Stimulated activated naive CD8-positive, alpha-beta T cell treated with anti-CD3 and anti-CD28 coated beads, Interleukin-15, Interleukin-2, amounts not matched to agents 100 U/mL and 50 U/mL, for 24 hours (primary cell): ENCODE results near the gene LSG1.

Experiments used
- ATAC-seq: fragments of 150-1000 bp; cut with Tn5 transposase; one replicate; pipeline ENCODE4 v1.10.0; 2021
- DNase-seq: peaks from one replicate; pipeline ENCODE4 v3.0.0; 2021

LSG1 gene

DNA sequence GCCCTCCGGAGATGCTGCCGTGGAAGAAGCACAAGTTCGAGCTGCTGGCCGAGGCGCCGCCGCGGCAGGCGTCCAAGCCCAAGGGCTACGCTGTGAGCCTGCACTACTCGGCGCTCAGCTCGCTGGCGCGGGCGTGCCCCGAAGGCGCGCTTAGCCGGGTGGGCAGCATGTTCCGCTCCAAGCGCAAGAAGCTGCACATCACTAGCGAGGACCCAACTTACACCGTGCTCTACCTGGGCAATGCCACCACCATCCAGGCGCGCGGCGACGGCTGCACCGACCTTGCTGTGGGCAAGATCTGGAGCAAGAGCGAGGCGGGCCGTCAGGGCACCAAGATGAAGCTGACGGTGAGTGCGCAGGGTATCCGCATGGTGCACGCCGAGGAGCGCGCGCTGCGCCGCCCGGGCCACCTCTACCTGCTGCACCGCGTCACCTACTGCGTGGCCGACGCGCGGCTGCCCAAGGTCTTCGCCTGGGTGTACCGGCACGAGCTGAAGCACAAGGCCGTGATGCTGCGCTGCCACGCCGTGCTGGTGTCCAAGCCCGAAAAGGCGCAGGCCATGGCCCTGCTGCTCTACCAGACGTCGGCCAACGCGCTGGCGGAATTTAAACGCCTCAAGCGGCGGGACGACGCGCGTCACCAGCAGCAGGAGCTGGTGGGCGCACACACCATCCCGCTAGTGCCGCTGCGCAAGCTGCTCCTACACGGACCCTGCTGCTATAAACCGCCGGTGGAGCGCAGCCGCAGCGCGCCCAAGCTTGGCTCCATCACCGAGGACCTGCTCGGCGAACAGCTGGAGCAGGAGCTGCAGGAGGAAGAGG lies 15.0 kb upstream of the LSG1 start:
- DNase-seq (peak; percentile 37), ATAC-seq (no peak)

DNA sequence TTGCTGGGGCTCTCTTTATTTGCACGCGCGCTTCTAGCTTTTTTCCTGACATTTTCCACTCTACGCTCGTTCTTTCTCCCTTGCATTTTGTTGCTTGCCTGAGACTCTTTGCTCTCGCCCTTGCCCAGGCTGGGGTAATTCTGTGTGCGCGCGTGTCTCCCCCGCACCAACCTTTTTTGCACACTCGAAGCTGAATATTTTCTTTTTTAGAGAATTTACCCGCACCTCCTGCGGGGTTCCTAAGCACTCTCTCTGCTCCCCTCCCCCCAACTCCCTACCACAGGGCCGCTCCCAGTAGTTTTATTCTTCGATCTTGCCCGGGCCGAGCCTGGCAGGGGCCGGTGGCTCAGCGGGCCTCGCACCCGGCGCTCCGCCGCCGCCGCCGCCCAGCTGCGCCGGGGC lies 14.4 kb upstream of the LSG1 start:
- DNase-seq (no peak), ATAC-seq (no peak)

- ATAC-seq: peak; percentile 50
Measured at GRCh38 chr3:194685718-194686413, 13.9 kb upstream of the LSG1 start, which contains the start of gene FAM43A. TSS of gene FAM43A (plus strand) at chr3:194685883. CDS start at chr3:194686827, 944 bp downstream.

GRCh38 chr3:194685065-194685717 lies 13.2 kb upstream of the LSG1 start:
- ATAC-seq: peak; percentile 39
- no peak for DNase-seq

More at GRCh38 chr3:194685718-194686413, 13.9 kb upstream of the LSG1 start, which contains the start of gene FAM43A:
- peak; percentile 83 for DNase-seq

GRCh38 chr3:194683380-194683779 lies 11.4 kb upstream of the LSG1 start:
- ATAC-seq (no peak), DNase-seq (no peak)

DNA sequence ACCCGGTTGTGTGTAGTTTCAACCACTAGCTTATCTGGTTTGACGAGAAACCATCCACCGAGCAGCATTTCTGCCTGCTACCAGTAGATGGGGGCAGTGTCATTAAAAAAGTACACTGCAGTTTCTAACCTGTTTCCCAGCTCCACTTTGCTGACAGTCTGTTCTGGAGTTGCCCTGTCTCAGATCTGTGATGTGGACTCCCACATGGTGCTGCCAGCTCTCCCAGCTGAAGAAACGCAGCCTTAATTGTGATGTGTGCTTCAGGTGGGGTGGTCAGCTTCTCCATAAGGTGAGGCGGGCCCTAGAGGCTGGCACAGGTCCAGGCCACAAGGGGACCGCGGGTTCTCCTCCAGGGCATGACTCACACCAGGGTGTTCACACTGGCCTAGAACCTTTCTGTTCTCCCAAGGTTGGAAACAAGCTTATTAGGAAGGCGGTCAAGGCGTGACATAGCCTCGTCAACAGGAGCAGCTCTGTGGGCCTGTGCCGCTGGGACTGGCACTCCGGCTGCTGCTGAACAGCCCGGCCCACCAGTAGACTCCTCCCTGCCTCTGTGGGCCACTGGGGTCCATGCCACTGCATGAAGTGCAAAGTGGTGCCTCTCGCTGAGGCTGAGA lies 10.8 kb upstream of the LSG1 start:
- ATAC-seq (peak; percentile 71), DNase-seq (peak; percentile 57)

DNA sequence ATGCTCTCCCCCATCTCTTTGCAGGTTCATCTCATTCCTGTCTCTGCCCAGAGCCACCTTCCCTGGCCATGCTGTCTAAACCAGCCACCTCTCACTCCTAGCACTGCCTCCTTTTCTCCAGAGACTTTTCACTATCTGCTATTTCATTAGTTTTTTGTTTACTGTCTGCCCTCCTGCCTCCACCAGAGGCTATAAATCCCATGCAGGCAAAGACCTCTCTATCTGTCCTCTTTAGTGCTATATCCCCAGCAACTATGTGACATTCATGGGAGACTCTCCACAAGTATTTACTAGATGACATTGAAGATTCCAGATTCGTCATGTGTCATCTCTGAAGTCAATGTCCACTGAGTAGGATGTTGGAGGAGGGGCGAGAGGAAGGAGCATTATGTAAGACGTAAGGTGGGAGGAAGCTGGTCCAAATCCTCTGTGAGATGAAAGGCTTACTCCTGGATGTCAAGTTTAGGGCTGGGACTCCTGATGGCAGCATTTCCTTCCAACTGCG lies 10.2 kb upstream of the LSG1 start:
- ATAC-seq: no peak
- DNase-seq: no peak

GRCh38 chr3:194680888-194681615 lies 9.1 kb upstream of the LSG1 start:
- DNase-seq (no peak), ATAC-seq (no peak)

DNA sequence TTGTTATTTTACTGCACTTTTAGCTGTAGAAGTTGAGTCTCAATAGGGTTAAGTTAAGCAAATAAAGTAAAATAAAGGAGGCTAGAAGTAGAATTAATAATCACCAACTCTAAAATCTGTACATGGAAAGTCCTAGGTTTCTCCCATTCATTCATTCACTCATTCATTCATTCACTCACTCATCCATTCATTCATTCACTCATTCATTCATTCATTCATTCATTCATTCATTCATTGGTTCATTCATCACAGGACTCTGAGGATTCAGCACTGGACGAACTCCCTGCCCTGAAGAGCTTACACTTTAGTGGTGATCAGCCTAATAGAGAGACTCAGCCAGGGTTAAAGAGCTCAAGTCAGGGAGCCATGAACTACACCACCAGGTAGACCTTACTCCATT lies 4.5 kb upstream of the LSG1 start:
- DNase-seq (no peak), ATAC-seq (no peak)

GRCh38 chr3:194675680-194676079 lies 3.7 kb upstream of the LSG1 start:
- ATAC-seq (peak; percentile 64), DNase-seq (no peak)

DNA sequence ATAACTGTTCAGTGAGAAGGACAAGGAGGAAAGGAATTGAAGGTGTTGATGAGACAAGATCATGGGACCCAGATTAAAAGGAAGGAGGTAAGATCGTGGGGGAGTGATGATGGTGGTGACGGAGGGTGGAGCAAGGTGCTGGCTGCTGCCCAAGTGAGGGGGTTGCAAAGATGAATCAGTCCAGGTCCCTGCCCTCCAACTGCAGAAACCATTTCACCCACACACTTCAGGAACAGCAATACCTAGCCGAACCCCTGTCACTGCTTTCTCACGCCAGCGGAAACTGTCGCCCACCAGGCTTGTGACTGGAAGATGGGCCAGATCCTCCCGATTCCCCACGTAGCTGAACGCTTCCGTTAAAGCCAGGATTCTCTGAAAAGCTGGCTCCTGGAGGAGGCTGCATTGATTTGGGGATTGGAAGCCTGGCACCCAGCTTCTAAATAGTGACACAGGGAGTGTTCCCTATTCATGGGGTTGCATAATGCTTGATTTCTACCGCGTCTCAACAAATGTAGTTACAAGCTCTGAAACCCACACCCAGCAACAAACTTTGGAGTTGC lies 3.2 kb upstream of the LSG1 start:
- peak; percentile 69 for ATAC-seq
- peak; percentile 74 for DNase-seq

DNA sequence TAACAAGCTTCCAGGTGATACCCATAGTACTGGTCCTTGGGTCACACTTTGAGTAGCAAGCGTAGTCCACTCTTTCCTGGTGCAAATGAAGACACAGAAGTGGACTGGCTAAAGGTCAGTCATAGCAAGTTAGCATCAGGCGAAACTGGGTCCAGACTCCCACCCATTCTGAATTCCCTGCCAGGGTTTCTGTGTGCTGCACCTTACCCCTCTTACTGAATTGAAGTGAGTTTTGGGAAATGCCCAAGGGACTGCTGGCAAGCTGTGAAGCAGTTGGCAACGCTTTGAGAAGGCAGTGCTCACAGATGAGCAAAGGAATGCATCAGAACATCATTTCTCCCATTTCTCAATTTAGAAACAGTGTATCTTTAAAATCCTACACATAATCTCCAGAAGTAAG lies 1.8 kb upstream of the LSG1 start:
- no peak for DNase-seq
- ATAC-seq: no peak

GRCh38 chr3:194672876-194673275 lies 885 bp upstream of the LSG1 start:
- DNase-seq: no peak
- ATAC-seq: no peak

DNA sequence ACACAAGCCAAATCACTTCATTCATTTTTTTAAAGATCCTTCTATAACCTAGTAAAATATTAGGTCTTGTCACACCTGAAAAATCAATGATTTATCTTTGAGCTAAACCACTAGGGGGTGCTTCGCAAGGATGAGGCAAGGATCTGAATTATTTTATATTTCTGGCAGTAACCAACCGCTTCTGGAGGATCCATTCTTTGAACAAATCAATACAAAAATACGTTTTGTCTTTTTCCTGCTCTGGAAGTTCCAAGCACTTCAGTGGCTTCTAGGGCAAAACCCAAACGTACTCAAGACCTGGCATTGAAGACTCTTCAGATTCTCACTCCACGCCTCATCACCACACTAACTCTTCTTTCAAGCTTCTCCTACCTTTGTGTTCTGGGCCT lies 486 bp downstream of the LSG1 start:
- no peak for ATAC-seq

DNA sequence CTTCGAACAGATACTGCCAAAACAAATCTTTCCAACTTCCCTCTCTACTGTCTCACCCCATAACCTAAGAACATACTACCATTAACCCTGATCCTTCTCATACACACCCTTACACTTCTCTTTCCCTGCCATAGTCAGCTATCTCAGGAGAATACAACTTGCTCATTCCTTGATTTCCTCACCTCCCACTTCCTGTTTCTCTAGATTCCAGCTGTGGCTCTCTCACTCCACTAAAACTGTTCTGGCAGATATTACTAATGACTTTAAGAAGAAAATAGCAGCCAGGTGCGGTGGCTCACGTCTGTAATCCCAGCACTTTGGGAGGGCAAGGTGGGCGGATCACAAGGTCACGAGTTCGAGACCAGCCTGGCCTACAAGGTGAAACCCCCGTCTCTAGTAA lies 4.6 kb downstream of the LSG1 start:
- ATAC-seq (no peak), DNase-seq (no peak)

More for the DNA sequence above, 486 bp downstream of the LSG1 start:
- no peak for DNase-seq

GRCh38 chr3:194664857-194665256 lies 7.1 kb downstream of the LSG1 start:
- ATAC-seq (no peak), DNase-seq (no peak)

DNA sequence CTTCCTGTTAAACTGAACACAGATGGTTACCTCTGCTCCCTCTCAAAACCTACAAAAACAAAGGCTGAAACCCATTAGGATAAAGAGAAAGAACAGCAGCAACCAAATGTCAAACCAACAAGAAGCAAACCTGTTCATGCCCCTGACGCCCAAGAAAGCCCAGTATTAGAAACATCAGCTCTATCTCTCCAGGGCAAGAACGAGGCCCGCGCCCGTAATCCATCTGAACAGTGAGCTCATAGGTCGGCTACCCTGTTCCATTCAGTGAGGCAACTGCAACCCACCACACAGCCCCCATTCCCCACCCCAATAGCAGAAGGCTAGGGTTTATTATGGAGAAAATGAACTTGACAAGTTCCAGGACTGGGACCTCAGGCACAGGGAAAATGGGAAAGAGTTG lies 10.0 kb downstream of the LSG1 start:
- ATAC-seq (no peak), DNase-seq (no peak)

GRCh38 chr3:194661374-194661773 lies 10.6 kb downstream of the LSG1 start:
- DNase-seq: no peak
- no peak for ATAC-seq

DNA sequence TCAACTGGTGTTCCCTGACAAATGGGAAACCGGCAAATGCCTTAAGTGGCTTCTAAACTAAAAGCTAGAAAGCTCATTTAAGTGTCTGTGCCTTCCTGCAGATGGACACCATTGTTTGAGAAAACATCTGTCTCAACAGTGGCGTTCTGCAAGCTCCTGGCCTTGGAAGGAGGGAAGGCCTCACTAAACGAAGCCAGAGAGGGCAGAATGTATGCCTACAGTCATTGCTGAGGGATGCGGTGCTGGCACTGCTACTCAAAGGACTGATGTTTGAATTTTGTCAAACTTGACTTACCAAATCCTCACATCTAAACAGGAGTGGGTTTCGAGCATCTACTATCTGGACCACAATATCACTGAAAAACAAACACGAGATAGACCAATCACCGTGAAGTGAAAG lies 12.2 kb downstream of the LSG1 start:
- DNase-seq (no peak), ATAC-seq (no peak)

GRCh38 chr3:194658477-194659242 lies 13.3 kb downstream of the LSG1 start:
- no peak for ATAC-seq
- DNase-seq: no peak

DNA sequence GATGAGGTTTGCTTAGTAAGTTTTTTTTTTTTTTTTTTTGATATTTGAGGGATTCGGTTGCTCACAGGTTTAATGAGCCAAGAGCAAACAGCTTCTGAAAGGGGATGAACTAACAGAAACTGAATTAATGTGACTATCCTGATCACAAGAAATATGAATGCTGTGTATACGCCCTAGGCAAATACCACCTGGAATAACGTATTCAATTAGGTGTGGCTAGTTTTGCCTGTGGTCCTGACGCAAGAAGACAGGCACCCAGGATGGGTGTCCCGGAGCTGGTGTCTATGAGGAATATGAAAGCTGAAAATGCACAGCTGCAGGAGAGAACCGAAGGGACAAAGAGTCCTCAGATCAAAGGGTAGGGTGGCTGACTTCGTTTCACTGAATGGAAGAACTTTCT lies 14.6 kb downstream of the LSG1 start:
- DNase-seq (no peak), ATAC-seq (no peak)
